Suprapubic skin (tissue), 4 donors: ENCODE data around the gene NR2C1.

Experiments used
- CTCF ChIP-seq, 2 donors: fragments of 200-600 bp in 1 of 2; fragments of 450-650 bp in 1 of 2; sonication (generic) in 1 of 2; IDR thresholded peaks; one replicate each; pipeline ENCODE4 v1.5.1; 2016 to 2019; ENCODE audit warnings: antibody characterized with exemption in 2 of 2, mild to moderate bottlenecking in 1 of 2, moderate library complexity in 1 of 2
- EP300 ChIP-seq: sonication (generic); formaldehyde crosslinking; IDR thresholded peaks from one replicate; pipeline ENCODE4 v1.6.1; 2017; ENCODE audit warnings: antibody characterized with exemption
- POLR2A ChIP-seq, 2 donors: fragments of 450-650 bp; IDR thresholded peaks; one replicate each; pipeline ENCODE4 v1.6.1; 2017; ENCODE audit warnings: antibody characterized with exemption in 2 of 2, mild to moderate bottlenecking in 2 of 2, moderate library complexity in 2 of 2
- POLR2AphosphoS5 ChIP-seq, 3 donors: sonication (generic); formaldehyde crosslinking; IDR thresholded peaks; one replicate each; pipeline ENCODE4 v1.6.1; 2017; ENCODE audit warnings: antibody characterized with exemption in 3 of 3

- TF ChIP-seq CTCF (IDR thresholded peaks at IDR 0.05) (no peak), POLR2AphosphoS5 (IDR thresholded peaks at IDR 0.05) (no peak), POLR2A (IDR thresholded peaks at IDR 0.05) (no peak), EP300 (no peak)
These were observed 13.4 kb downstream of the NR2C1 start for GRCh38 chr12:95059984-95060383.
